NCI-H748 (cell line): ENCODE measurements around the gene AKR1D1.
"Not testable (repeated sequence)": the region's sequence is repeated elsewhere in the genome, so short reads cannot be mapped to it uniquely, and the experiment has no call there.

Source experiments
- DNase-seq: peaks from one replicate; lab custom pipeline; 2025; ENCODE audit not compliant: unreplicated experiment; lab: John Stamatoyannopoulos, UW

AKR1D1 gene, protein sequence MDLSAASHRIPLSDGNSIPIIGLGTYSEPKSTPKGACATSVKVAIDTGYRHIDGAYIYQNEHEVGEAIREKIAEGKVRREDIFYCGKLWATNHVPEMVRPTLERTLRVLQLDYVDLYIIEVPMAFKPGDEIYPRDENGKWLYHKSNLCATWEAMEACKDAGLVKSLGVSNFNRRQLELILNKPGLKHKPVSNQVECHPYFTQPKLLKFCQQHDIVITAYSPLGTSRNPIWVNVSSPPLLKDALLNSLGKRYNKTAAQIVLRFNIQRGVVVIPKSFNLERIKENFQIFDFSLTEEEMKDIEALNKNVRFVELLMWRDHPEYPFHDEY

DNA sequence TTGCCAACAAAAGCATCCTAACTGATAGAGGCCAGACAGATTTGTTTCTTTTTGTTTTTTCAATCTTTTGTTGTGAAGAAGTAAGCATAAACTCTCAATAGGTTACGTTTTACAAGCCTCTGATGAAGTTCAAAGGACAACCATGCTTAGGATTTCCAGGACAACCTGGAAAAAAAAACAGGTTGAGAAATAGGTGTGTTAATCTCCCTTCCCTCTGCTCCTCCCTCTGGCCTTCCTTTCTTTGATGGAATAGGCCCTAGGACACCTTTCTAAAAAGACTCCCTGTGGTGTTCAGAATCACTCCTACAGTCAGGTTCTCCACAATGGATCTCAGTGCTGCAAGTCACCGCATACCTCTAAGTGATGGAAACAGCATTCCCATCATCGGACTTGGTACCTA lies at the start of gene AKR1D1:
AKR1D1 (plus strand) TSS at position 264 of the 400 bp plus-strand sequence; CDS start at position 324, 60 bp downstream.
- DNase-seq, result no peak

DNA sequence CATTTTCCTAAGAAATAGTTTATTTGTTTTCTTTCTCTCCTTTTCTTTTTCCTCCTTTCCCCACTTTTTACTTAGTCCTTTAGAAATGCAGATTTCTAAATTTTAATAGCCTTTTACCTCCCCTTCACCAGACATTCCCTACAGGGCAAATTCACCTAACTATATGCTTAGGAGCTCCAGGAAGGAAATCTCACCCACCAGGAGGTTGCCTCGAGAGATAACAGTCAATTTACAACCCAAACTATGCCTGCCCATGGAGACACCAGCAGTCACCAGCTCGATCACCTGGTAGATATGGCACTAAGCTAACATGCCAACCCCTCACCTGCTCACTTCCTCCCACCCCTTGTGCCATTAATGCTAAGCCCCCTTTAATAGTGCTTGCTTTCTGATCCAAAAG lies 49.2 kb upstream of the AKR1D1 start:
- no peak for DNase-seq

DNA sequence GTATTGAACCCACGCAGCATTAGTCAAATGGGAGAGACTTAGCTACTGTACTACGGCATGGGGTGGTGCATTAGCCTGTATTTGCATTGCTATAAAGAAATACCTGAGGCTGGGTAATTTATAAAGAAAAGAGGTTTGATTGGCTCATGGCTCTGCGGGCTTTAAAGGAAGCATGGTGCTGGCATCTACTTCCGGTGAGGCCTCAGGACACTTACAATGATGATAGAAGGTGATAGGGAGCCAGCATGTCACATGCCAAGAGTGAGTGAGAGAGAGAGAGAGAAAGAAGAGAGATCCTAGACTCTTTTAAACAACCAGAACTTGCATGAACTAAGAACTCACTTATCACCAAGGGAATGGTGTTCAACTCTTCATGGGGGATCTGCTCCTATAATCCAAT lies 47.1 kb upstream of the AKR1D1 start:
- DNase-seq, result no peak

DNA sequence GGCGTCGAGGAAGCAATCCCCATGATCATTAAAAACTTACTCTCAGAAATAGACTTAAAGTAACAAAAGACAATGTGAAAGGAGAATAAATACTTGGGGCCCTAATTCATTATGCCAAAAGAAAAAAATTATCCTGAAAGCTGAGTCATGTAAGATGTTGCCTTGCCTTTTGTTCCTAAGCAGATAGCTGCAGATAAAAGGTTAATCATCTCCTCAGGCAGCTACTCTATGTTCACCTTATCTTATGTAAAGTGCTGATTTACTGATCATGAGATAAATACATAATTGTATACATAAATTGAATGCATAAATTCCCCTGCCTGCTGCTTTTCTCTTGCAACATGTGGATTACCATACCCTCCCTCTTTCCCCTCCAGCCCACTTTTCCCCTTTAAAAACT lies 46.3 kb upstream of the AKR1D1 start:
- DNase-seq, result no peak

DNA sequence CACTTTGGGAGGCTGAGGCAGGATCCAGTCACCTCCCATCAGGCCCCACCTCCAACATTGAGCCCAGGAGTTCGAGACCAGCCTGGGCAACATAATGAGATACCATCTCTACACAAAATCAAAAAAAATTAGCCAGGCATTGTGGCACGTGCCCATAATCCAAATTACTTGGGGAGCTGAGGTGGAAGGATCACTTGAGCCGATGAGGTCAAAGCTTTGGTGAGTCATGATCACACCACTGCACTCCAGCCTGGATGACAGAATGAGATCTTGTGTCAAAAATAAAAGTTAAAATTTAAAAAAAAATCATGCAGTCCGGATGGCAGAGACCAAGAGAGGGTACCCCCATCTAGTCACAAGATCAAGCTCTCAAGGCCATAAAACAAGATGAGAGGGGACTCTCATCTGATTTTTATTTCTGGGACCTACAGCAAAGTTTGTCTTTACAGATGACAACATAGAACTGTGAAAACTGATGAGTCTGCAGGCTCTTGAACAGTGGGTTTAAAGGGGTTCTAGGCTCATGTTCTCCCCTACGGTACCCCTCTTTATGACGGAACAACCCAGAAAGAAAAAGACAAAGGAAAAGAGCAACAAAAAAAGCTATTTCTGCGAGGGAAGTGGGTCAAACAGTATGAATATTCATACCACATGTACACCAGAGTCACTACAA lies 45.4 kb upstream of the AKR1D1 start:
- no peak for DNase-seq

DNA sequence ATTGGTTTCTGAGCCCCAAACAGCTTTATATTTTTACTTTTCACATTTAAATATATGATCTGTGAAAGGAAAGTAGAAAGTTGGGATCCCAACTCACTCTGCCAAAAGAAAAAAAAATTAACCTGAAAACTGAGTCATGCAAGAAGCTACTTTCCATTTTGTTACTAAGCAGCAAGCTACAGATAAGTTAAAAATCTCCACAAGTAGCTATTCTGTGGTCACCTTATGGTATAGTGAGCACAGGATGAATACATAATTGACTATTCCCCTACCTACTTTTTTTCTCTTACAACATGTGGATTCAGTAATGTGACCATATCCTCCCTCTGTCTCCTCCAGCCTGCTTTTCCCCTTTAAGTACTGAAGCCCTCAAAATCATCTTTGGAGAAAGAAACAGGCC lies 44.1 kb upstream of the AKR1D1 start:
- DNase-seq, result no peak

DNA sequence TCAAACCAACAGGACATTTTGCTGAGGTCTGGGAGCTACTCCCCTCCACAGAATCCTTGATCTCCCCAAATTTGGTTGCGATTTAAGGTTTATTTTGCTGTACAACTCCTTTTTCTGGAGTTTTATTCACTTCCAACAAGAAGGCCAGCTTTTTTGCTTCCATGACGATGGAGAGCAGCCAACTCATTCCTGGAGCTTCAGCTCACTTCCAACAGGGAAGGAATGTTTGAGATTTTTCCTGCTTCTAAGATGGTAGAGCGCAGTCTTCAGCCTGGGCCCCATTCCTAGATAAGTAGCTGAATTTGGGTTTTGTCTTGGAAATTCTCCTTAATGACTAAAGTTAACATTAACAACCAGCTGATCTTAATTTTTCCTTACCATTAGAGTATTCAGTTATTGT lies 43.5 kb upstream of the AKR1D1 start:
- no peak for DNase-seq

DNA sequence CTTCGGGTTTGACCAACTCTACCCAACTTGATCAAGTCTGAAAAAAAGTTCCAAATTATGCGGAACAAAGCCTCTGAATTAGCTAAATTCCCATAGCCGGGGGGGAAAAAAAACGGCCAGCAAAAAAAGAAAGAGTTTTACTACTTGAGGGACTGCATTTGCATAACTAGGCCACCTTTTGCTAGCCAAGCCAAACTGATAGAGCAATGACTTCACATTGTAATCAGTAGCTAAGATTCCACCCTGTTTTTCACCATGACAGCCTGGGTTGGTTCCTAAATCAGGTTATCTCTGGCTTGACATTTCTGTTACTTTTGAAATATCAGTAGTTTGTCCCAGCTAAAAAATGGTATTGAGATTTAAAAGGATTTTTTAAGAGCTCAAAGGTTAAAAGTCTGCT lies 43.0 kb upstream of the AKR1D1 start:
- DNase-seq, result no peak

- DNase-seq, result no peak
Observed at GRCh38 chr7:138036135-138036534, 40.1 kb upstream of the AKR1D1 start.

DNA sequence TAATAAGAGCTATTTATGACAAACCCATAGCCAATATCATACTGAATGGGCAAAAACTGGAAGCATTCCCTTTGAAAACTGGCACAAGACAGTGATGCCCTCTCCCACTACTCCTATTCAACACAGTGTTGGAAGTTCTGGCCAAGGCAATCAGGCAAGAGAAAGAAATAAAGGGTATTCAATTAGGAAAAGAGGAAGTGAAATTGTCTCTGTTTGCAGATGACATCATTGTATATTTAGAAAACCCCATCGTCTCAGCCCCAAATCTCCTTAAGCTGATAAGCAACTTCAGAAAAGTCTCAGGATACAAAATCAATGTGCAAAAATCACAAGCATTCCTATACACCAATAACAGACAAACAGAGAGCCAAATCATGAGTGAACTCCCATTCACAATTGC lies 36.2 kb upstream of the AKR1D1 start:
- not testable (repeated sequence) for DNase-seq

- DNase-seq, result no peak
Observed at GRCh38 chr7:138044897-138045296, 31.4 kb upstream of the AKR1D1 start.

DNA sequence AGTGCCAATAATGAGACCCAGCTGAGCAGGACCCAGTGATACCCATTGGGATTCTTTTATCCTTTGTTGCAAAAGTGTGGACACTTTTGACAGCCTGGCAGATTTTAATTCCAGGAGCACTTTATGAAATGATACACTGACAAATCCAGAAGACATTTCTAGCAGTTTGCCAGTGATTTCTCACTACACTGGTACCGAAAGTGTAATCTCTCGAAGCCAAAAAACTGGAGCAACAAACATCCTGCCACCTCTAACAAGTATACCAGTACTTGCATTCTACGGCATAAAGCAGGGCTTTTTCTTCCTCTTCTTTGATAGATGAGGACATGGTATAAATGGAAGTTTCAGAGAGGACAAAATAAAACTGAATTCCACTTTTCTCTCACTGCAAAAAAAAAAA lies 28.4 kb upstream of the AKR1D1 start:
- DNase-seq, result no peak

- DNase-seq, result no peak
Observed at GRCh38 chr7:138049505-138050116, 26.6 kb upstream of the AKR1D1 start.

DNA sequence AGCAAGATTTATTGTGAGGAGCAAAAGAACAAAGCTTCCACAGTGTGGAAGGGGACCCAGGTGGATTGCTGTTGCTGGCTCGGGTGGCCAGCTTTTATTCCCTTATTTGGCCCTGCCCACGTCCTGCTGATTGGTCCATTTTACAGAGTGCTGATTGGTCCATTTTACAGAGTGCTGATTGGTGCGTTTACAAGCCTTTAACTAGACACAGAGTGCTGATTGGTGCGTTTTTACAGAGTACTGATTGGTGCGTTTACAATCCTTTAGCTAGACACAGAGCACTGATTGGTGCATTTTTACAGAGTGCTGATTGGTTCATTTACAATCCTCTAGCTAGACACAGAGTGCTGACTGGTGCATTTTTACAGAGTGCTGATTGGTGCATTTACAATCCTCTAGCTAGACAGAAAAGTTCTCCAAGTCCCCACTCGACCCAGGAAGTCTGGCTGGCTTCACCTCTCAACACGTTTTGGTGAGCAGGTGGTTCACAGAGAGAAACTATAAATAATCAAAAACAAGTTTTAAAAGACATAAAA lies 24.5 kb upstream of the AKR1D1 start:
- DNase-seq, result not testable (repeated sequence)

DNA sequence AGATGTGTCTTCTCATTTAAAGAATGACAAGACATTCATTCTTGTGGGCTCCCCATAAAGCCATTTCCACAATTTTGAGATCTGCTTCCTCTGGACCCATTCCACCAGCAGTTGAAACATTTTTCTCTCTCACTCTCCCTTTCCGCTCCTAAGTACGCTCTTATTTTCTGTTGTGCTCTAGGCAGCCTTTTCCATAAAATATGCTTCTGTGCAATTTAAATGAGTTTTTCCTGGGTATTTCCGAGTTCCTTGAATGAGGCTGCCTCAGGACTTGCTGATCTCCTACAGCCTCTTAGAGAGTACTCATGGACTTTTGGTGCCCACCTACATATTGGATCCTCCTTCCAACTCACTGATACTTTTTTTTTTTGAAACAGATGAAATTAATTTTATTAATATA lies 23.6 kb upstream of the AKR1D1 start:
- no peak for DNase-seq

DNA sequence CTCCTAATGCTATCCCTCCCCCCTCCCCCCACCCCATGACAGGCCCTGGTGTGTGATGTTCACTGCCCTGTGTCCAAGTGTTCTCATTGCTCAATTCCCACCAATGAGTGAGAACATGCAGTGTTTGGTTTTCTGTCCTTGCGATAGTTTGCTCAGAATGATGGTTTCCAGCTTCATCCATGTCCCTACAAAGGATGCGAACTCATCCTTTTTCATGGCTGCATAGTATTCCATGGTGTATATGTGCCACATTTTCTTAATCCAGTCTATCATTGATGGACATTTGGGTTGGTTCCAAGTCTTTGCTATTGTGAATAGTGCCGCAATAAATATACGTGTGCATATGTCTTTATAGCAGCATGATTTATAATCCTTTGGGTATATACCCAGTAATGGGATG lies 20.6 kb upstream of the AKR1D1 start:
- not testable (repeated sequence) for DNase-seq

DNA sequence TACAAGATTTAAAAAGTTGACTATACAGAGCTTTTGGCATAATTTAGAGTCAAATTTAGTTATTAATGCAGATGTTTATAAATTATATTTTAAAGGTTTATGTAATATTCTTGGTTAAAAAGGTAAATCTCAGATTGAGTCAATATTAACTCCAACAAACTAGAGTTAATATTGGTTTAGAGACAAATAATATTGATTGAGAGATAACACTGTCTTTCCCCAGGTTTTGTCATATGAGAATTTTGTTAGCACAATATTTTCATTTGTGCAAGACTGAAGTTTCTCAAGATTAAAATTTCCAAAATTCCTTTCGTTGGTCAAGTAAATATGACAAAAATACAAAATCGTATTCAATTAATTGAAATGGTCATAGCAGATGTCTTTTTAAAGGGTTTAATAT lies 12.9 kb upstream of the AKR1D1 start:
- DNase-seq, result no peak

DNA sequence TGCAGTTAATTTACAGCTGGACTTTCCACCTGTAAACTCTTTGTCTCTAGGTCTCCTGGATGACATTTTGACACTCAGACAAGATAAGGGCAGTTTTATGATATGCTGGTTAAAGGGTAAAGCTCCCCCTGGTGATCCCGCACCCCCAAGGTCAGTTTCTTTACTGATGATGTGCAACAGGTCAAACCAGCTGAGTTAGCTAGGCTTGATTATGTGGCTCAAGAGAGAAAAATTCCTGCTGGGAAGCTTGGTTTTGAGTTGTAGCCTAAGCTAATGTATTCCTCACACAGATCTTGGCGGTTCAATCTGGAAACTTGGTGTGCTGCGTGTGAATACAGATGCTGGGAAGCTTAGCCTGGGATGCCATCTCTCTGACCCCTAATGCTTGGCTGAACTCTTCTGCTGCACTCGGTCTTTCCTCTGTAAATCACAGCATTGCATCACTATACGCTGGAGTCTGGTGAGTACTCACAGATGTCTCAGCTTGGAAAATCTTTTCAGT lies 11.4 kb upstream of the AKR1D1 start:
- no peak for DNase-seq

DNA sequence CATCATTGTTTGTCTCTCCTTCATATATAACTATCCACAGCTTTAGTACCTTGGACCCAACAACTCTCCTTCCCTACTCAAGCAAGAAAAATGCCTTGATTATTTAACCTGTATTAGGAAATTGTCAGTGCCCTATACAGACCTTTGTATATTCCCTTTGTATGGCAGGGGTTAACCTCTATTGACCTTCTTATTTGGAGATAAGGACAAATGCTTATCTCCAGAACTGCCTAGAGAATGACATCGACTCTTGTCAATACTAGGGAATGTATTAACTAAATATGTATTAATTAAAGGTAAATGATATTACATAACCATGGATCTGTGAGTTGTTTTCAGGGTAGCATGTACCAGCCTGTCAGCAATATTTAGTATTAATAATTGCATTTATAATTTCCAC lies 10.4 kb upstream of the AKR1D1 start:
- DNase-seq, result no peak

DNA sequence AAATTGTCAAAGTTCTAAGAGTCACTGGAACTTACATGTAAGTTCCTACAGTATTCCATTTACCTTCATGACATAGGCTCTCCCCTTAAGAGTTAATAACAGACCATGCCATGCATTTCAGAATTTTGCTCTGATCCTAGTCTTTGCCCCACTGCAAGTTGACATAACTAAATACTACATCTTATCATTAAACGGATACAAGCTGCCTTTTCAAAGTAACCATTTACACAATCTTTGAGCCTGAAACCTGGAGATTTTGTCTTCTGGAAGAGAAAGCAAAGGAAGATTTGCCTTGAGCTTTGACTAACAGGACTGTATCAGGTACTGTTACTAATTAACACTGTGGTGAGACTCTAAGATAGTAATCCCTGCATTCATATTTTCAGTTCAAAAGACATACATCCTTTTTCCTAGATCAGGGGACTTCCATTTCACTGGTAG lies 9.3 kb upstream of the AKR1D1 start:
- no peak for DNase-seq

DNA sequence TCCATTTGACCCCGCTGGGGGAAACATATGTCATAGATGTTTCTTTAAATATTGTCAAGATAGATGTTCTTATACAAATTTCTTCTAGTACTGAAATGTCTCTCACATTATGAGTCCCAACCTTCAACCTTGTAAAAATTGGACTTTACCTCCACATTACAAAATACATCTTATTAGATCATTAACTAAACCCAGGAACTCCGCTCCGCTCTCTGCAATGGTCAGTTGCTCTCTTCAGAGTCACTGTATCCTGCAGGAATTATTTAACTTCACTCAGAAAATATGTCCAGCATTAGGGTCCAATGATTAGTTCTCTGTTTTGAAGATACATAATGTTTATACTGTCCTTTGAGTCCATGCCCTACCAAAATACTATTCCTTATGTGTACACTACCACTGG lies 8.5 kb upstream of the AKR1D1 start:
- no peak for DNase-seq

DNA sequence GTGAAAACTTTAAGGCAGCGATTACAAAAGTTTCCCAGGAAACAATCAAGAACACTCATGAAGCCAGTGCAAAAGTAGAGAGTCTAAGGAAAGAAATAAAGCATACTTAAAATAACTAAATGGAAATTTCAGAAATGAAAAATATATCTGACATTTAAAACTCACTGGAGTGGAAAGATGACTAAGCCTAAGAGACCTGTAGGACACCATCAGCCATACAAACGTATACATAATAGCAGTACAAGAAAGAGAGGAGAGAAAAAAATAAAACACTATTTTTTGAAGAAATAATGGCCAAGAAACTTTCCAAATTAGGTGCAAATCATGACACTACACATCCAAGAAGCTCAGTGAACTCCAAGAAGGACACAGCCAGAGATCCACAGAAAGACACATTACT lies 5.4 kb upstream of the AKR1D1 start:
- DNase-seq, result no peak
